MG63 (cell line): ENCODE data around the gene NUDT14. TPM values are rescaled to one million over a fixed set of nuclear protein-coding genes. Genes with fewer than 3 reads are reported as not detected.

ENCODE experiments used
- DNase-seq: peaks from one replicate; pipeline ENCODE4 v3.0.0-alpha.2; 2020
- H3K27me3 ChIP-seq: fragments of 250-450 bp; sonication (Bioruptor Pico); 2 replicates; pipeline ENCODE4 v1.5.1; 2020; ENCODE audit warnings: mild to moderate bottlenecking, moderate library complexity
- H3K36me3 ChIP-seq: fragments of 250-450 bp; sonication (Bioruptor Pico); 2 replicates; pipeline ENCODE4 v1.5.1; 2020; ENCODE audit warnings: mild to moderate bottlenecking, moderate library complexity
- H3K4me3 ChIP-seq: fragments of 250-450 bp; sonication (Bioruptor Pico); 2 replicates; pipeline ENCODE4 v1.5.1; 2020; ENCODE audit warnings: mild to moderate bottlenecking, moderate library complexity
- H3K9me3 ChIP-seq: fragments of 250-450 bp; sonication (Bioruptor Pico); 2 replicates; pipeline ENCODE4 v1.5.1; 2020; ENCODE audit warnings: mild to moderate bottlenecking, moderate library complexity
- total RNA-seq: library from RNA; depleted of rRNA; stranded (reverse); fragments of >200 nt; shearing (Covaris generic); gene quantifications from 2 replicates; pipeline ENCODE4 v1.2.3, GENCODE V29; 2014; ENCODE audit warnings: low replicate concordance

NUDT14 gene
- total RNA-seq, 1 experiment from 2014 or later, result 10.0 TPM

- H3K9me3 ChIP-seq, result no peaks in the 10 kb centered on the region
- H3K27me3 ChIP-seq, result no peaks in the 10 kb centered on the region
- no peak for DNase-seq
- no peak overlapping the region for H3K4me3 ChIP-seq
- no peaks in the 10 kb centered on the region for H3K36me3 ChIP-seq
Observed at GRCh38 chr14:105139831-105140239, 41.3 kb downstream of the NUDT14 start.

GRCh38 chr14:105139212-105139825, 41.8 kb downstream of the NUDT14 start:
- Histone ChIP-seq H3K4me3 (no peak overlapping the region), H3K36me3 (no peaks in the 10 kb centered on the region), H3K9me3 (no peaks in the 10 kb centered on the region), H3K27me3 (no peaks in the 10 kb centered on the region)
- no peak for DNase-seq

- Histone ChIP-seq H3K36me3 (no peaks in the 10 kb centered on the region), H3K27me3 (no peaks in the 10 kb centered on the region), H3K4me3 (no peak overlapping the region), H3K9me3 (no peaks in the 10 kb centered on the region; the same call in 1 of the 2 replicates)
- DNase-seq, result no peak
Observed at GRCh38 chr14:105138551-105139111, 42.5 kb downstream of the NUDT14 start.

GRCh38 chr14:105138021-105138541, 43.0 kb downstream of the NUDT14 start:
- Histone ChIP-seq H3K36me3 (no peaks in the 10 kb centered on the region), H3K9me3 (no peaks in the 10 kb centered on the region; the same call in 1 of the 2 replicates), H3K4me3 (no peak overlapping the region), H3K27me3 (no peaks in the 10 kb centered on the region)
- DNase-seq, result no peak

- no peak overlapping the region for H3K4me3 ChIP-seq
- H3K36me3 ChIP-seq, result no peaks in the 10 kb centered on the region
- H3K27me3 ChIP-seq, result no peaks in the 10 kb centered on the region
- H3K9me3 ChIP-seq, result no peaks in the 10 kb centered on the region; the same call in 1 of the 2 replicates
- no peak for DNase-seq
Observed at GRCh38 chr14:105137481-105138020, 43.6 kb downstream of the NUDT14 start.

- Histone ChIP-seq H3K27me3 (no peaks in the 10 kb centered on the region), H3K9me3 (no peaks in the 10 kb centered on the region; the same call in 1 of the 2 replicates), H3K4me3 (no peak overlapping the region), H3K36me3 (no peaks in the 10 kb centered on the region)
- no peak for DNase-seq
Observed at GRCh38 chr14:105136401-105137322, 44.5 kb downstream of the NUDT14 start.

- H3K4me3 ChIP-seq, result no peak overlapping the region
- no peak for DNase-seq
- no peaks in the 10 kb centered on the region for H3K27me3 ChIP-seq
- H3K36me3 ChIP-seq, result no peaks in the 10 kb centered on the region
- H3K9me3 ChIP-seq, result peaks cover 6% of the 10 kb centered on the region
Observed at GRCh38 chr14:105135700-105136395, 45.3 kb downstream of the NUDT14 start.

GRCh38 chr14:105132921-105133654, 48.0 kb downstream of the NUDT14 start:
- DNase-seq, result no peak
- H3K27me3 ChIP-seq, result no peaks in the 10 kb centered on the region
- peaks cover 6% of the 10 kb centered on the region for H3K9me3 ChIP-seq
- H3K36me3 ChIP-seq, result no peaks in the 10 kb centered on the region
- H3K4me3 ChIP-seq, result no peak overlapping the region

GRCh38 chr14:105131241-105131640, 49.9 kb downstream of the NUDT14 start:
- Histone ChIP-seq H3K4me3 (no peak overlapping the region), H3K9me3 (peaks cover 6% of the 10 kb centered on the region), H3K27me3 (peaks cover 4% of the 10 kb centered on the region; the same call in 1 of the 2 replicates), H3K36me3 (no peaks in the 10 kb centered on the region)
- no peak for DNase-seq

GRCh38 chr14:105128059-105128458, 53.1 kb downstream of the NUDT14 start:
- no peak for DNase-seq
- Histone ChIP-seq H3K4me3 (no peak overlapping the region), H3K9me3 (peaks cover 6% of the 10 kb centered on the region; the same call in 1 of the 2 replicates), H3K36me3 (no peaks in the 10 kb centered on the region), H3K27me3 (peaks cover 6% of the 10 kb centered on the region; the same call in 1 of the 2 replicates)

GRCh38 chr14:105126981-105127329, 54.2 kb downstream of the NUDT14 start:
- H3K27me3 ChIP-seq, result peaks cover 6% of the 10 kb centered on the region; the same call in 1 of the 2 replicates
- H3K4me3 ChIP-seq, result no peak overlapping the region
- DNase-seq, result no peak
- H3K9me3 ChIP-seq, result peaks cover 6% of the 10 kb centered on the region; the same call in 1 of the 2 replicates
- H3K36me3 ChIP-seq, result no peaks in the 10 kb centered on the region

GRCh38 chr14:105126126-105126980, 54.8 kb downstream of the NUDT14 start:
- Histone ChIP-seq H3K36me3 (no peaks in the 10 kb centered on the region), H3K27me3 (peaks cover 6% of the 10 kb centered on the region; the same call in 1 of the 2 replicates), H3K9me3 (peaks cover 4% of the 10 kb centered on the region; the same call in 1 of the 2 replicates), H3K4me3 (no peak overlapping the region)
- no peak for DNase-seq

GRCh38 chr14:105124823-105125222, 56.3 kb downstream of the NUDT14 start:
- Histone ChIP-seq H3K4me3 (no peak overlapping the region), H3K36me3 (no peaks in the 10 kb centered on the region), H3K27me3 (peaks cover 6% of the 10 kb centered on the region; the same call in 1 of the 2 replicates), H3K9me3 (no peaks in the 10 kb centered on the region)
- no peak for DNase-seq

- no peak for DNase-seq
- no peaks in the 10 kb centered on the region for H3K9me3 ChIP-seq
- no peaks in the 10 kb centered on the region for H3K36me3 ChIP-seq
- H3K4me3 ChIP-seq, result no peak overlapping the region
- peaks cover 6% of the 10 kb centered on the region; the same call in 1 of the 2 replicates for H3K27me3 ChIP-seq
Observed at GRCh38 chr14:105123981-105124765, 56.9 kb downstream of the NUDT14 start.
